NB4 (cell line): ENCODE data around the gene LSM10.

Experiments
- MYC ChIP-seq: IDR thresholded peaks from 2 replicates; pipeline ENCODE4 v1.6.1; 2011; ENCODE audit warnings: low read depth, low read length
- TF ChIP-seq, protein P1 (sequence below): IDR thresholded peaks from one replicate; pipeline ENCODE4 v1.5.1; 2012; ENCODE audit warnings: low read depth, low read length

DNA sequence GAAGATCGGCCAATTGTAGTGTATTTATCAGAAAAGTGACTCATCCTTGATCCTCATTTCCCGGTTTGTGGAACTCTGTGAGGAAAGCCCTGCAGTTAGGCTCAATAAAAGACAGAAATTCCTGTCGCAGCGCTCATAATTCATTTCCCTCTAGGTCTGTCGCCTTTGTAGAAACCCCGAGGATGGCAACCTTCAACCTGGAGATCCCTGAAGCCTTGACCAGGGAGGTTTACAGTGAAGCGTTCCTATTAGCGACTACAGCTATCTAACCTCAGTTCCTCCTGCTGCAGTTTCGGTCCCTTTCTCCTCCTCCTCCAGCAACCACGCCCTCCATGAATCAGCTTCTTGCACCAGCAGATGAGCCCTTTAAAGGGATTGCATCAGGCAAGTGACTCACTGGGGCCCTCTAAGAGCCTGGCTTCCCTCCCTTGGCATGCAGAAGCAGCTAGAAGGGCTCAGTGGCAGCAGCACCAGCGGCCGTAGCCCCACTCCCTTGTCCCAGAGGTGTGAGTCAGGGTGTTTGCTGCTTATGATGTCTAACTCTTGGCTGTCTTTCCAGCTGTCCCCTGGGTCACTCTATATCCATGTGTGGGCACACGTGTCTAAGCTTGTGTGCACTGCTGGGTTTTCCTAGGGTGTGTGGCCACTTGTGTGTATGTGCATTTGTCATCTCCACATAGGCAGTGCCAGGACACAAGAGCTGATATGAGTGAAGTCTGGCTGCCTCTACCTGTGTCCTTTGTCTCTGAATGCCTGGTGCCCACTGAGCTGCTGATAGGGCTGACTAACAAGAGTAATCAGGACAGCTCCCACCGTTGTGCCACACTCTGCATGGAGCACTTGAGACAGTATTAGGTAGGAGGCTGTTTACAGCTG is 11.2 kb downstream of the LSM10 start:
- TF ChIP-seq, protein P1, sequence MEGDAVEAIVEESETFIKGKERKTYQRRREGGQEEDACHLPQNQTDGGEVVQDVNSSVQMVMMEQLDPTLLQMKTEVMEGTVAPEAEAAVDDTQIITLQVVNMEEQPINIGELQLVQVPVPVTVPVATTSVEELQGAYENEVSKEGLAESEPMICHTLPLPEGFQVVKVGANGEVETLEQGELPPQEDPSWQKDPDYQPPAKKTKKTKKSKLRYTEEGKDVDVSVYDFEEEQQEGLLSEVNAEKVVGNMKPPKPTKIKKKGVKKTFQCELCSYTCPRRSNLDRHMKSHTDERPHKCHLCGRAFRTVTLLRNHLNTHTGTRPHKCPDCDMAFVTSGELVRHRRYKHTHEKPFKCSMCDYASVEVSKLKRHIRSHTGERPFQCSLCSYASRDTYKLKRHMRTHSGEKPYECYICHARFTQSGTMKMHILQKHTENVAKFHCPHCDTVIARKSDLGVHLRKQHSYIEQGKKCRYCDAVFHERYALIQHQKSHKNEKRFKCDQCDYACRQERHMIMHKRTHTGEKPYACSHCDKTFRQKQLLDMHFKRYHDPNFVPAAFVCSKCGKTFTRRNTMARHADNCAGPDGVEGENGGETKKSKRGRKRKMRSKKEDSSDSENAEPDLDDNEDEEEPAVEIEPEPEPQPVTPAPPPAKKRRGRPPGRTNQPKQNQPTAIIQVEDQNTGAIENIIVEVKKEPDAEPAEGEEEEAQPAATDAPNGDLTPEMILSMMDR = no peak
- TF ChIP-seq MYC = peak; percentile 76
